ENCODE results near the gene BRD3OS. TPM values are rescaled to one million over a fixed set of nuclear protein-coding genes. Genes with fewer than 3 reads are reported as not detected.

Gene BRD3OS
- polyA plus RNA-seq, 1 of the 3 experiments (the other 2 are of a cell fraction): 23.1 TPM

- Histone ChIP-seq H3F3A (replicated peaks; ENCODE audit: insufficient read depth) (no peaks in the 10 kb centered on the region), H3K9ac (no peak overlapping the region), H3K27ac (ENCODE audit: low read depth in 2 of 2, low read length in 1 of 2) (peak overlapping the region in 1 of 2 experiments; percentile 54; a peak in 3 of 4 replicates), H3K27me3 (ENCODE audit: insufficient read depth) (no peaks in the 10 kb centered on the region), H2AFZ (ENCODE audit: low read depth) (no peak overlapping the region), H3K79me2 (ENCODE audit: insufficient read depth) (peaks cover 100% of the 10 kb centered on the region), H3K4me2 (peak overlapping the region; percentile 33; the same call in 1 of the 2 replicates), H3K36me3 (replicated peaks in 1 of 2; ENCODE audit: control insufficient read depth in 1 of 2, insufficient read depth in 2 of 2, low read length in 1 of 2) (peaks cover 0 to 2% of the 10 kb centered on the region in 2 experiments), H4K20me1 (ENCODE audit: insufficient read depth) (peaks cover 100% of the 10 kb centered on the region), H3K4me3 (ENCODE audit: low read depth in 2 of 2, low read length in 1 of 2) (no peak overlapping the region), H3K4me1 (ENCODE audit: control insufficient read depth in 1 of 2, insufficient read depth in 2 of 2, low read depth in 1 of 2, low read length in 1 of 2) (peaks cover 6 to 81% of the 10 kb centered on the region in 2 experiments; a peak in 2 of 4 replicates), H3K9me3 (no peaks in the 10 kb centered on the region), H3K9me2 (no peaks in the 10 kb centered on the region)
- TF ChIP-seq, protein P1, sequence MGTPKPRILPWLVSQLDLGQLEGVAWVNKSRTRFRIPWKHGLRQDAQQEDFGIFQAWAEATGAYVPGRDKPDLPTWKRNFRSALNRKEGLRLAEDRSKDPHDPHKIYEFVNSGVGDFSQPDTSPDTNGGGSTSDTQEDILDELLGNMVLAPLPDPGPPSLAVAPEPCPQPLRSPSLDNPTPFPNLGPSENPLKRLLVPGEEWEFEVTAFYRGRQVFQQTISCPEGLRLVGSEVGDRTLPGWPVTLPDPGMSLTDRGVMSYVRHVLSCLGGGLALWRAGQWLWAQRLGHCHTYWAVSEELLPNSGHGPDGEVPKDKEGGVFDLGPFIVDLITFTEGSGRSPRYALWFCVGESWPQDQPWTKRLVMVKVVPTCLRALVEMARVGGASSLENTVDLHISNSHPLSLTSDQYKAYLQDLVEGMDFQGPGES (IDR thresholded peaks at IDR 0.05; ENCODE audit: low read depth, low read length): no peak
- TF ChIP-seq GABPA (IDR thresholded peaks at IDR 0.05; ENCODE audit: low read depth) (no peak), USF1 (IDR thresholded peaks at IDR 0.05; ENCODE audit: borderline replicate concordance, low read depth) (no peak), MEF2A (IDR thresholded peaks at IDR 0.05; ENCODE audit: borderline replicate concordance, low read depth) (no peak), YY1 (IDR thresholded peaks at IDR 0.05; ENCODE audit: low read depth) (no peak), RXRA (IDR thresholded peaks at IDR 0.05; ENCODE audit: borderline replicate concordance, low read depth) (no peak), RAD21 (IDR thresholded peaks at IDR 0.05; ENCODE audit: low read length) (peak; percentile 3; the same call in 1 of the 2 replicates), FOXM1 (IDR thresholded peaks at IDR 0.05; ENCODE audit: low read depth) (no peak), FOSL2 (IDR thresholded peaks at IDR 0.05; ENCODE audit: borderline replicate concordance, low read depth) (peak; percentile 20; the same call in 1 of the 2 replicates), ELF1 (IDR thresholded peaks at IDR 0.05) (no peak), TEAD4 (IDR thresholded peaks at IDR 0.05; ENCODE audit: borderline replicate concordance, insufficient read depth) (no peak), GATA2 (CRISPR knock-in tag; IDR thresholded peaks at IDR 0.05) (no peak), MXI1 (IDR thresholded peaks at IDR 0.05; ENCODE audit: low read depth, low read length) (no peak), NRF1 (IDR thresholded peaks at IDR 0.05; ENCODE audit: low read depth, low read length) (no peak), NFIC (IDR thresholded peaks at IDR 0.05; ENCODE audit: borderline replicate concordance) (no peak), FOXJ3 (CRISPR knock-in tag; IDR thresholded peaks at IDR 0.05) (no peak), RFX5 (IDR thresholded peaks at IDR 0.05; ENCODE audit: low read length) (no peak), EP300 (IDR thresholded peaks at IDR 0.05; ENCODE audit: borderline replicate concordance in 1 of 2, low read depth in 1 of 2, low read length in 1 of 2) (no peak), SMC3 (IDR thresholded peaks at IDR 0.05; ENCODE audit: low read depth, low read length) (no peak), POLR2AphosphoS5 (IDR thresholded peaks at IDR 0.05; ENCODE audit: low read depth, low read length) (no peak), RCOR1 (IDR thresholded peaks at IDR 0.05; ENCODE audit: low read length) (no peak), PBX3 (IDR thresholded peaks at IDR 0.05) (0 out of 2 replicates have a peak, but pooled peaks have one; percentile 16), SIN3A (IDR thresholded peaks at IDR 0.05; ENCODE audit: borderline replicate concordance, low read depth, low read length) (no peak)
- TF ChIP-seq, protein P2, sequence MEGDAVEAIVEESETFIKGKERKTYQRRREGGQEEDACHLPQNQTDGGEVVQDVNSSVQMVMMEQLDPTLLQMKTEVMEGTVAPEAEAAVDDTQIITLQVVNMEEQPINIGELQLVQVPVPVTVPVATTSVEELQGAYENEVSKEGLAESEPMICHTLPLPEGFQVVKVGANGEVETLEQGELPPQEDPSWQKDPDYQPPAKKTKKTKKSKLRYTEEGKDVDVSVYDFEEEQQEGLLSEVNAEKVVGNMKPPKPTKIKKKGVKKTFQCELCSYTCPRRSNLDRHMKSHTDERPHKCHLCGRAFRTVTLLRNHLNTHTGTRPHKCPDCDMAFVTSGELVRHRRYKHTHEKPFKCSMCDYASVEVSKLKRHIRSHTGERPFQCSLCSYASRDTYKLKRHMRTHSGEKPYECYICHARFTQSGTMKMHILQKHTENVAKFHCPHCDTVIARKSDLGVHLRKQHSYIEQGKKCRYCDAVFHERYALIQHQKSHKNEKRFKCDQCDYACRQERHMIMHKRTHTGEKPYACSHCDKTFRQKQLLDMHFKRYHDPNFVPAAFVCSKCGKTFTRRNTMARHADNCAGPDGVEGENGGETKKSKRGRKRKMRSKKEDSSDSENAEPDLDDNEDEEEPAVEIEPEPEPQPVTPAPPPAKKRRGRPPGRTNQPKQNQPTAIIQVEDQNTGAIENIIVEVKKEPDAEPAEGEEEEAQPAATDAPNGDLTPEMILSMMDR (IDR thresholded peaks at IDR 0.05): peak; percentile 27; the same call in 1 of the 2 replicates
- TF ChIP-seq, protein P3, sequence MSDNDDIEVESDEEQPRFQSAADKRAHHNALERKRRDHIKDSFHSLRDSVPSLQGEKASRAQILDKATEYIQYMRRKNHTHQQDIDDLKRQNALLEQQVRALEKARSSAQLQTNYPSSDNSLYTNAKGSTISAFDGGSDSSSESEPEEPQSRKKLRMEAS (IDR thresholded peaks at IDR 0.05; ENCODE audit: low read depth): no peak
- WGBS (ENCODE audit: low lambda C conversion rate): 81% methylated on average over 7 of the region's 7 CpGs
- CTCF ChIA-PET: interaction anchor here (1.3 kb wide), 1 partner anchor 25 kb away, joined by 3 read pairs; no protein-coding TSS in a partner anchor
- DNase-seq: peak; percentile 44
- POLR2A ChIA-PET: no interaction called here
Observed at GRCh38 chr9:134058716-134059115, 33.4 kb downstream of the BRD3OS start.
